DND-41 (cell line): Measurements from ENCODE around the gene COL25A1.

Experiments
- ATAC-seq: fragments of 200-7000 bp; cut with Tn5 transposase; 3 replicates; pipeline ENCODE4 v1.9.1; 2021; ENCODE audit warnings: low read depth; ENCODE audit not compliant: insufficient read depth
- DNase-seq: peaks from one replicate; pipeline ENCODE4 v3.0.0-alpha.2; 2020
- H2AFZ ChIP-seq: 2 replicates; pipeline ENCODE4 v1.6.0; 2012; ENCODE audit warnings: low read depth, low read length
- H3K27ac ChIP-seq: 2 replicates; pipeline ENCODE4 v1.5.1; 2012; ENCODE audit warnings: low read length, inconsistent platforms
- H3K27me3 ChIP-seq: fragments of 200-600 bp; sonication (generic); 2 replicates; pipeline ENCODE4 v1.6.0; 2012; ENCODE audit warnings: low read length, mild to moderate bottlenecking, inconsistent platforms; ENCODE audit not compliant: insufficient read depth, poor library complexity
- H3K36me3 ChIP-seq: 2 replicates; pipeline ENCODE4 v1.5.1; 2012; ENCODE audit warnings: low read length, inconsistent platforms; ENCODE audit not compliant: insufficient read depth
- H3K4me1 ChIP-seq: 2 replicates; pipeline ENCODE4 v1.5.1; 2012; ENCODE audit warnings: mild to moderate bottlenecking, low read length; ENCODE audit not compliant: insufficient read depth
- H3K4me2 ChIP-seq: 2 replicates; pipeline ENCODE4 v1.6.0; 2012; ENCODE audit warnings: mild to moderate bottlenecking, moderate library complexity, low read length, inconsistent platforms; ENCODE audit not compliant: insufficient read depth
- H3K4me3 ChIP-seq, 2 experiments: fragments of 200-600 bp in 1 of 2; shearing (Covaris generic) in 1 of 2; 2 replicates each; pipeline ENCODE4 v1.5.1; 2012 to 2016; ENCODE audit warnings: inconsistent platforms in 2 of 2, low read length in 2 of 2, mild to moderate bottlenecking in 2 of 2, low read depth in 1 of 2, moderate library complexity in 1 of 2
- H3K79me2 ChIP-seq: 2 replicates; pipeline ENCODE4 v1.6.0; 2012; ENCODE audit warnings: low read length, inconsistent platforms; ENCODE audit not compliant: insufficient read depth
- H3K9ac ChIP-seq: 2 replicates; pipeline ENCODE4 v1.6.0; 2012; ENCODE audit warnings: low read depth, mild to moderate bottlenecking, inconsistent platforms, low read length, moderate library complexity
- H3K9me3 ChIP-seq: 2 replicates; pipeline ENCODE4 v1.5.1; 2012; ENCODE audit warnings: low read length, moderate library complexity, mild to moderate bottlenecking, inconsistent platforms; ENCODE audit not compliant: insufficient read depth, severe bottlenecking
- H4K20me1 ChIP-seq: 2 replicates; pipeline ENCODE4 v1.6.0; 2012; ENCODE audit warnings: low read length; ENCODE audit not compliant: insufficient read depth
- EZH2 ChIP-seq: IDR thresholded peaks from 3 replicates; pipeline ENCODE4 v1.6.1; 2012; ENCODE audit warnings: borderline replicate concordance, low read depth, mild to moderate bottlenecking, moderate library complexity, low read length, inconsistent platforms; ENCODE audit not compliant: severe bottlenecking
- TF ChIP-seq, protein P1 (sequence below): IDR thresholded peaks from 2 replicates; pipeline ENCODE4 v1.5.1; 2012; ENCODE audit warnings: borderline replicate concordance, low read length, moderate library complexity, mild to moderate bottlenecking; ENCODE audit not compliant: poor library complexity, severe bottlenecking; ENCODE audit errors: extremely low read depth

The COL25A1 gene

DNA sequence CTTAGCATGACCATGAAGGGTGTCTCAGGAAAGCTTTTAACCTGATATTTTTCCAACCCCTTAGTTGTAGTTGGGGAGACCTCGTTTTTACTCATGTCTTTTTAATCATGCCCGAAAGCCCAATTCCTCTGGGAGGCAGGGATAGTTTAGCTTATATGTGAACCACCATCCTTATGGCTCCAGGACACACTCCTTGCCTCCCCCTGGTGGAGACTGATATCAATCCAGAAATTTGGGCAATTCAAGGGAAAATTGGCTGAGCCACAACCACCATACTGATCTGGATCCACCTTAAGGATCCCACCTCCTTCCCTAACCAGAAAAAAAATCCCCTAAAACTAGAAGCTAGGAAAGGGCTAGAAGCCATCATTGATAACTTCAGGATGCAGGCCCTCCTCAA, 13.4 kb upstream of the COL25A1 start:
- TF ChIP-seq EZH2: no peak
- TF ChIP-seq, protein P1, sequence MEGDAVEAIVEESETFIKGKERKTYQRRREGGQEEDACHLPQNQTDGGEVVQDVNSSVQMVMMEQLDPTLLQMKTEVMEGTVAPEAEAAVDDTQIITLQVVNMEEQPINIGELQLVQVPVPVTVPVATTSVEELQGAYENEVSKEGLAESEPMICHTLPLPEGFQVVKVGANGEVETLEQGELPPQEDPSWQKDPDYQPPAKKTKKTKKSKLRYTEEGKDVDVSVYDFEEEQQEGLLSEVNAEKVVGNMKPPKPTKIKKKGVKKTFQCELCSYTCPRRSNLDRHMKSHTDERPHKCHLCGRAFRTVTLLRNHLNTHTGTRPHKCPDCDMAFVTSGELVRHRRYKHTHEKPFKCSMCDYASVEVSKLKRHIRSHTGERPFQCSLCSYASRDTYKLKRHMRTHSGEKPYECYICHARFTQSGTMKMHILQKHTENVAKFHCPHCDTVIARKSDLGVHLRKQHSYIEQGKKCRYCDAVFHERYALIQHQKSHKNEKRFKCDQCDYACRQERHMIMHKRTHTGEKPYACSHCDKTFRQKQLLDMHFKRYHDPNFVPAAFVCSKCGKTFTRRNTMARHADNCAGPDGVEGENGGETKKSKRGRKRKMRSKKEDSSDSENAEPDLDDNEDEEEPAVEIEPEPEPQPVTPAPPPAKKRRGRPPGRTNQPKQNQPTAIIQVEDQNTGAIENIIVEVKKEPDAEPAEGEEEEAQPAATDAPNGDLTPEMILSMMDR: no peak
- Histone ChIP-seq H4K20me1 (no peaks in the 10 kb centered on the region), H3K27me3 (no peaks in the 10 kb centered on the region), H3K36me3 (no peaks in the 10 kb centered on the region), H3K9me3 (peaks cover 14% of the 10 kb centered on the region), H3K27ac (no peak overlapping the region), H2AFZ (no peak overlapping the region), H3K79me2 (no peaks in the 10 kb centered on the region), H3K4me2 (no peak overlapping the region), H3K4me3 (no peak overlapping the region), H3K9ac (no peak overlapping the region), H3K4me1 (no peaks in the 10 kb centered on the region)
- DNase-seq: no peak
- no peak for ATAC-seq

DNA sequence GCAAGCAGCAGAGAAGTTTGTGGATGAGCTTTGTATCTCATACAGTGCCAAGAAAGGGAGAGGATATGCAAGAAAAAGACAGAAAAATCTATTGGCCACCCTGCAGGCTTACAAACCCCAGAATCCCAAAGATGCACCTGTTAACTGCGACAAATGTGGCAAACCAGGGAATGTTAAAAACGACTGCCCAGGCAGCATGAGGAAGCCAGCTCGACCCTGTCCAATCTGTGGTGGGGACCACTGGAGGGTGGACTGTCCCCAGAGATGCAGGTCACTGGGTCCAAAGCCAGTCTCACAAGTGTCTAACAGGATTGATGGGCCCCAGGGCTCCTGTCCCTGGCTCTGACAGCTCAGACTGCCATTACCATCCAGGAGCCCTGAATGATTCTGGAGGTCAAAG, 12.9 kb upstream of the COL25A1 start:
- no peaks in the 10 kb centered on the region for H3K27me3 ChIP-seq
- H3K9ac ChIP-seq: no peak overlapping the region
- H4K20me1 ChIP-seq: no peaks in the 10 kb centered on the region
- H3K4me2 ChIP-seq: no peak overlapping the region
- TF ChIP-seq, protein P1: no peak
- TF ChIP-seq EZH2: no peak
- H3K4me1 ChIP-seq: no peaks in the 10 kb centered on the region
- DNase-seq (no peak), ATAC-seq (no peak)
- H3K9me3 ChIP-seq: peaks cover 14% of the 10 kb centered on the region
- no peak overlapping the region for H3K27ac ChIP-seq
- no peaks in the 10 kb centered on the region for H3K36me3 ChIP-seq
- H3K79me2 ChIP-seq: no peaks in the 10 kb centered on the region
- no peak overlapping the region for H2AFZ ChIP-seq
- H3K4me3 ChIP-seq: no peak overlapping the region

DNA sequence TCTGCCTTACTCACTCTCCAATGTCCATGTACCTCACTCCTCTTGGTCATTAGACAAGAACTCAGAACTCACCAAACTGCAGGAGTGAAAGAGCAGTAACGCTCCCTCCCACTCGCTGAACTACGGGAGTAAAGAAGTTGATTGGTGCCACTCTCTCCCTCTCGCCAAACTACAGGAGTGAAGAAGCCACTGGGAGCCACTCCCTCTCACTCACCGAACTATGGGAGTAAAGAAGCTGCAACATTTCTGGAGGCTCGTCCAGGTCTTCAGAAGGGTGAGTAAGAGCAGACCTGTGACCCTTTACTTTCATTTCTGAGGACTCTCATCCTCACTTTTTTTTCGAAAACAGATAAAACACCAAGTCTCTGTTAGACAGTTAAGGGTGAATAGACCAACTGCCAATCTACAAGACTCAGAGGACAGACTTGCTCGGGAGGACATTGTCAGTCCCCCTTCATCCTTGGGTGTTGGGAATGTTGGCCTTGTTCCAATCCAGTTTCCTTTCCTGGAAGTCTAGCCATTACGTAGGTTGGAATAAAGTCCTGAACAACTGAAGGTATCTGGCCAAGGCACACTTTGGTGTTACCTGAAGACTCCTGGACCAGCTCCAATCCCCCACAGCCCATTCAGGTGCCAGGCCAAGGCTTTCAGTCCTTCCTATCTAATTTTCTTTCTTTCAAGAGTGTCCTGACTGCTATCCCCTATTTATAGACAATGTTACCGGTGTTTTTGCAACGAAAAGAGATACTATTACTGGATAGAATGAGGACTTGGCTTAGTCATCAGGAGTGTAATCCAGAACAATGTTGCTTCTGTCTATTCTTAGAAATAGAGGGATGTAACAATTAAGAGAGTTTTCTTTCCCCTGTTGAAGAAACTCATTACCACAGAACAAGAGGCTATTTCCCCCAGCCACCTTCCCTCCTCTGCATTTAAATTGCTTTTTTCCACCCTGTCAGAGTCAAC, 11.0 kb upstream of the COL25A1 start:
- TF ChIP-seq, protein P1: no peak
- no peak for TF ChIP-seq EZH2
- no peak for ATAC-seq
- Histone ChIP-seq H3K4me3 (no peak overlapping the region), H4K20me1 (no peaks in the 10 kb centered on the region), H3K4me2 (no peak overlapping the region), H3K36me3 (no peaks in the 10 kb centered on the region), H3K4me1 (no peaks in the 10 kb centered on the region), H3K79me2 (no peaks in the 10 kb centered on the region), H3K9me3 (peaks cover 14% of the 10 kb centered on the region), H3K9ac (no peak overlapping the region), H2AFZ (no peak overlapping the region), H3K27ac (no peak overlapping the region), H3K27me3 (no peaks in the 10 kb centered on the region)
- no peak for DNase-seq
